DMS53 treated with DMSO at 0.1 percent for 48 hours (cell line): ENCODE data around the gene WDR53.
"Not testable (repeated sequence)": the region's sequence is repeated elsewhere in the genome, so short reads cannot be mapped to it uniquely, and the experiment has no call there.

ENCODE experiments used
- DNase-seq: peaks from one replicate; lab custom pipeline; 2025; ENCODE audit not compliant: unreplicated experiment; lab: John Stamatoyannopoulos, UW

Gene WDR53

DNA sequence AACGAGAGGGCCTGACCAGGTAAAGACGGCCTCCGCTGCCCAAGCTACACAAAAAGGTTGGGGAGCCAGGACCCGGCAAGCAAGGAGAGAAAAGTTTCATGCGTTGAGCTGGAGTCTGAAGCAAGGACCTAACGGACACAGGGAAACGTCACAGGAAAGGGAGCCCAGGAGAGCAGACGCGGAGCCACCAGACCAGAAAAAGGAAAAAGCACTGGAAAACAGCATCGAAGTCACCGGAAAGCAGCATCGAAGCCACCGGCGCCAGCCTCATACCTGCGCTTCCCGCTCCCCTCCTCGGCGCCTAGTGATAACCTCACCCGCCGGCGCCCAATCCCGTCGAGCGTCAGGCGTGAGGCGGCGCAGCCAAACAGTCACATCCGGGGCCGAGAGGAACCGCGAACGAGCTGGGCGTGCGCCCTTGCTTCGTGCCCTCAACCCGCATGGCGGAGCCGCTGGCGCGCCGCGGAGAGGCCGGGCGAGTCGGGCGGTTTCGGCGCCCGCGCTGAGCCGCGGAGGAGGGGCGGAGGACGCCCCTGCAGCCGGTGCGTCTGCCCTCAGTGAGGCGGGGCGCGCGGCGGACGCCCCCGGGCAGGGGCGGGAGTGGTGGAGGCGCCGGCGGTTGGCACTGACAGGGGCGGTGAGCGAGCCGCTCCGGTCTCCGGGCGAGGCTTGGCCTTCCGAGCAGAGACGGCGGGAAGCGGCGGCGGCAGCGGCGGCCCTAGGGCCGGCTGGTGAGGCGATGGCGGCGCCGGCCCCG is at the start of gene WDR53, which contains the start of gene FBXO45:
TSS of gene WDR53 (minus strand) at position 309 of the 757 bp plus-strand sequence. CDS start 7,079 bp downstream, outside the sequence.
TSS of gene FBXO45 (plus strand) at position 415 of the 757 bp plus-strand sequence. CDS start at position 740, 325 bp downstream.
- peak; percentile 79 for DNase-seq

- DNase-seq = no peak
Measured at GRCh38 chr3:196617256-196617655, 48.9 kb upstream of the WDR53 start.

DNA sequence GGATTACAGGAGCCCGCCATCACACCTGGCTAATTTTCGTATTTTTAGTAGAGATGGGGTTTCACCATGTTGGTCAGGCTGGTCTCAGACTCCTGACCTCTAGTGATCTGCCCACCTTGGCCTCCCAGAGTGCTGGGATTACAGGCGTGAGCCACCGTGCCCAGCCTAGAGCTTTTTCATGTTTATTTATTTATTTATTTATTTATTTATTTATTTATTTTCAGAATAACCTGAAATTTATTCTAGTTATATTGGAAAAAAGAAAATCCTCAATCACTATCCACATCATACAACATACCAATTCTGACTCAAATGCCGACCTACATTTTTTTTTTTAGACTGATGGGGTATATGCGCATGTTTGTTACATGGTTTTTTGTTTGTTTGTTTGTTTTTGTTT is 46.9 kb upstream of the WDR53 start:
- not testable (repeated sequence) for DNase-seq

DNA sequence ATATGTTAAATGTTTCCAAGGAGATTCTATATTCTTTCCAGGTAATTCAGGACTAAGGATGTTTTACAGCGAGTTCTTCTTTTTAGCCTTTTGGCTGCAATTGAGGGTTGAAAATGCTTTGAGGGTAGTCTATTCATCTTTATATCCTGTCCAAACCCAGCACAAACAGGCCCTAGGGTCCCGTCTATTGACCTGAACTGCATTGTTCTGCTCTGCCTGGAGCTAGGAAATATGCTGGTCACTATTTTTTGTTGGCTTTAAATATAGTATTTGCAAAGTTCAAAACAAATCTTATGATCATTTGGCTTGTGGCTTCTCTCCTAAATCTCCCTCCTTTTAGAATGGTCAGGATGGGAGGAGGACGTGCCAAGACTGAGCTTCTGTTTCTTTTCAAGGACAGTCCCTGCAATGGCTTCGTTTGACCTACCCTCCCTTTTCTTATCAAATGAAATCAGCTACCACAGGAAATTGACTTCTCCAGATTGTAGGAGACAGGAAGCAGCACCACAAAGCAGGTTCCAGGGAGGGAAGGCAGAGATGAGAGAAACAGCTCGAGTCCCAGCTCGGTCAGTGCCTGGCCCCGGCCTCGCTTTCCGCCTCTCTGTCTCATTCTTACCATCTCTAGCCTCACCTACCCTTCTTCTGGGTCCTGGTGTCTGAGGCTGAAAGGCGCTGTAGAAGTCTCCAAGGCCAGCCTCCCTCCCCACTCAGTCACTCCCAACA is 43.6 kb upstream of the WDR53 start:
- DNase-seq = no peak

DNA sequence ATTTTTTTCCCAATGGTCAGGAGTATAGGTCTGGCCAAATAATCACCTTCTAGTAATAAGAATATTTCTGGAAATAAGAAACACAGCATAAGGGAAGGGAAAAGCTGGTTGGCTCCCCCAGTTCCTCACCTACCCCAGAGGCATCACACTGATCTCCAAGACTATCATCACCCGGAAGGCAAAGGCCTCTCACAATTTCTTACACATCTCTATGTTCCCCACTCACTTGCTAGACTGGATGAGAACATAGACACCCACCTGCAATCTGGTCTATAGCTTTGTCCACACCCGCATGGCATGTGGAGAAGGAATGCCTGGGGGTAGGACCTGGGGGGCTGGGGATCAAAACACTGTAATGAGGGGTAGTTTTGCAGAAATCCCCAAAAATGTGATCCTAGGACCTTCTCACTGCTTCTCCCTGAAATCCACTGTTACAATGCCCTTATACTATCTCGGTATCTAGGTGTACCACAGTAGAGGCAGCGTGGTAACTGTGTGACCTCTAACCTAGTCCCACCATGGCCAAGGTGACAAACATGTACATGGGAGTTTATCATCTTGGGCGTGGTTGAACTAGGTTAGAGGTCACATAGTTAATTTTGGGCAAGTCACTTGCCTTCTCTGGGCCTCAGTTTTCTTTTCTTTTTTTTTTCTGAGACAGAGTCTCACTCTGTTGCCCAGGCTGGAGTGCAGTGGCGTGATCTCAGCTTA is 41.6 kb upstream of the WDR53 start:
- no peak for DNase-seq

DNA sequence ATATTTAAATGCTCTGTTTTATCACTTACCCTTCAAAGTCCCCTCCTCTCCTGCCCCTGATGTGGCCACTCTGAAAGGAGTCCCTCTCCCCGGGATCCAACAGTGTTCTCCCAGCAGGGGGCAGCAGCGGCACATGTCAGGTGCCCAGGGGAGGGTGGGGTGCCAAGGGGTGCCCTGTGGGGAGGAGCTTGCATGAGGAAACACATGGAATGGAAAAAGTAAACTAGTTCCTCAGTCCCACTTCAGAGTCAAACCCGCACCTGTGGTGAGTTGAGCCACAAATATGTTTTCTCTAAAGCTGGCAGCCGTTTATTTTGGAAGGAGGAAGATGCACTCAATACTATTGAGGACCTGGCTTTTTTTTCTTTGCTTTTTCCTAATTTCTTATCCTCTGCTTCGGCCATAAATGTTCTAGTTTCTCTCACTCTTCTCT is 41.0 kb upstream of the WDR53 start:
- DNase-seq = peak; percentile 41

DNA sequence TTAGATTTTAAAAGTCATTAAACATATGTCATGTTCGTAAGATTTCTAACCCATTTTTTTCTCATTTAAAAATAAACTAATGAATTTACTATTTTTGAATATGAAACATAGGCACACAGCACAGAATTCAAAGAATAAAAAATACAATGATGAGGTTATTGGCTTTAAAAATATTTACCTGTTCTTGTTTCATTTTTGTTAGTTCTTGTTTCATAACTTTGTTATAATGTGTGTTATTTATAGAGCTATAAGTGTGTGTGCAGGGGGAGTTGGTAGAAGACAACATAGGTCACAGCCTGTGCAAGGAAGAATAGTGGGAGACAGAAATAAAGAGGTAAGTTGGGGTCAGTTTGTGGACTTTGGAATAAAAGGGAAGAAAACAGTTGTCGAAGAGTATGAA is 40.3 kb upstream of the WDR53 start:
- no peak for DNase-seq

- no peak for DNase-seq
Measured at GRCh38 chr3:196604548-196604947, 36.2 kb upstream of the WDR53 start.

- DNase-seq = no peak
Measured at GRCh38 chr3:196603683-196604082, 35.3 kb upstream of the WDR53 start.

GRCh38 chr3:196602673-196603072 is 34.3 kb upstream of the WDR53 start:
- no peak for DNase-seq

DNA sequence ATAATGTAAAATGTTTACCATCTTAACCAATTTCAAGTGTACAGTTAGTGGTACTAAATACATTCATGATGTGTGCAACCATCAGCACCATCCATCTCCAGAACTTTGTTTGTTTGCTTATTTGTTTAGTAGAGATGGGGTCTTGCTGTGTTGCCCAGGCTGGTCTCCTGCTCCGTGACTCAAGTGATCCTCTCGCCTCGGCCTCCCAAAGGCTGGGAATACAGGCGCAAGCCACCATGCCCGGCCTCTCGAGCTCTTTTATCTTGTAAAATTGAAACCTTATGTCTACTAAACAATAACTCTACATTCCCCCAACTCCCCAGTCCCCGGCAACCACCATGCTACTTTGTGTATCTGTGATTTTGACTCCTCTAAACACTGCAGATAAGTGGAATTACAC is 32.0 kb upstream of the WDR53 start:
- DNase-seq = no peak

DNA sequence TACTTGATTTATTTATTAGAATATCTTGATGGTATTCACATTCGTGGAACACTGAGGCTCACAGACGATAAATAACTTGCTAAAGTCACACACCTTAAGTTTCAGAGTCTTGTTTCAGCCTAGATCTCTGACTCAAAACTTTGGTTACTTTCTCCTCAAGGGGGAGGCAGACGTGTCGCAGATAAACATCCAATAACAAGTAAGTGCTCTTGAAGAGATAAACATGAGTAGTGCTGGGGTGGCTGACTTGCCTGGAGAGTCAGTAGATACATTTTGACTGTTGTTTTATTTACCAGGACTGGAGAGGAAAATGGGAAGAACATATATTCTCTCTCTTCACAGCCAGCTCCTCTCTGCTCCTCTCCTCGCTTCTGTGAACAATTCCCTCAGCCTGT is 31.4 kb upstream of the WDR53 start:
- no peak for DNase-seq

- not testable (repeated sequence) for DNase-seq
Measured at GRCh38 chr3:196597971-196598733, 29.8 kb upstream of the WDR53 start.

GRCh38 chr3:196596355-196596754 is 28.0 kb upstream of the WDR53 start:
- DNase-seq = no peak

- no peak for DNase-seq
Measured at GRCh38 chr3:196590279-196590678, 21.9 kb upstream of the WDR53 start.

GRCh38 chr3:196585044-196585757 is 16.8 kb upstream of the WDR53 start:
- no peak for DNase-seq

DNA sequence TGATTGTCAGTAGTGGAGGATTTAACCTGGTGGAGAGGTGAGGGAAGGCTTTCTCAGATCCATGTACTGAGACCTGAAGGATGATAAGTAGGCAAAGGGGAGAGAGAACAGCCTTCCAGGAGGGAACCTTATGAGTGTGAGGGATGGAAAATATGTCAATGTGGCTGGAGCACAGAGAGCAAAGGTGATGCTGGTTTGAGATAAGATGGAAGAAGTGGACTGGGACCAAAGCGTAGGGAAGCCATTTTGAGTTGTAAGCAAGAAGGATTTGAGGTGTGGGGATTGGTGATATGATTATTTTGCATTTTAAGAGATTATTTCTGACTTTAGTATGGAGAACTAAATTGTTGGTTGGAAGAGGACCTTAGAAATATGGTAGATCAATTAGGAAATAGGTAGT is 4.0 kb upstream of the WDR53 start:
- no peak for DNase-seq

- not testable (repeated sequence) for DNase-seq
Measured at GRCh38 chr3:196570332-196570731, 2.0 kb upstream of the WDR53 start.

DNA sequence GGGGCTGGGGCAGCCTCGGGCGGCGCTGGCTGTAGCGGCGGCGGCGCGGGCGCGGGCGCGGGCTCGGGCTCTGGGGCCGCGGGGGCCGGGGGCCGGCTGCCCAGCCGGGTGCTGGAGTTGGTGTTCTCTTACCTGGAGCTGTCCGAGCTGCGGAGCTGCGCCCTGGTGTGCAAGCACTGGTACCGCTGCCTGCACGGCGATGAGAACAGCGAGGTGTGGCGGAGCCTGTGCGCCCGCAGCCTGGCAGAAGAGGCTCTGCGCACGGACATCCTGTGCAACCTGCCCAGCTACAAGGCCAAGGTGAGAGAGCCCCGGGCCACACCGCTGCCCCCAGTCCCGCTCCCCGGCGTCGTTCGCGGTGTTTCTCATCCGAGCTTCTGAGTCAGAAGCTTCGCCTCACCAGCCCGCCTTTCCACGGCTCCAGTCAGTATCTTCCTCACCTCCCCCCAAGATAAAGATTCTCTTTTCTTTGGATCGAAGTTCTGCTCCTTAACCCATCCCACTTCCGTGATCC is 706 bp upstream of the WDR53 start:
- no peak for DNase-seq

- DNase-seq = no peak
Measured at GRCh38 chr3:196563721-196564225, 4.6 kb downstream of the WDR53 start.
